Measurements from ENCODE around the gene KISS1. TPM values are rescaled to one million over a fixed set of nuclear protein-coding genes. Genes with fewer than 3 reads are reported as not detected.

Gene KISS1
- total RNA-seq, 6 donors from 2014 or later: 0.91 to 6.5 TPM; not detected in 4

GRCh38 chr1:204197068-204197467, 777 bp upstream of the KISS1 start:
- no peak for ATAC-seq (ENCODE audit: low FRiP score in 2 of 2)
- H3K36me3 ChIP-seq: no peaks in the 10 kb centered on the region
- no peaks in the 10 kb centered on the region for H3K4me1 ChIP-seq
- H3K27me3 ChIP-seq: no peaks in the 10 kb centered on the region
- no peaks in the 10 kb centered on the region for H3K9me3 ChIP-seq
- DNase-seq: no peak
- no peak for TF ChIP-seq EP300 (IDR thresholded peaks at IDR 0.05)
- no peak for TF ChIP-seq POLR2AphosphoS5 (IDR thresholded peaks at IDR 0.05)
- no peak overlapping the region for H3K27ac ChIP-seq
- WGBS, 2 donors: 59 to 81% methylated on average over 3 to 5 of the region's 5 CpGs
- H3K4me3 ChIP-seq: no peak overlapping the region

DNA sequence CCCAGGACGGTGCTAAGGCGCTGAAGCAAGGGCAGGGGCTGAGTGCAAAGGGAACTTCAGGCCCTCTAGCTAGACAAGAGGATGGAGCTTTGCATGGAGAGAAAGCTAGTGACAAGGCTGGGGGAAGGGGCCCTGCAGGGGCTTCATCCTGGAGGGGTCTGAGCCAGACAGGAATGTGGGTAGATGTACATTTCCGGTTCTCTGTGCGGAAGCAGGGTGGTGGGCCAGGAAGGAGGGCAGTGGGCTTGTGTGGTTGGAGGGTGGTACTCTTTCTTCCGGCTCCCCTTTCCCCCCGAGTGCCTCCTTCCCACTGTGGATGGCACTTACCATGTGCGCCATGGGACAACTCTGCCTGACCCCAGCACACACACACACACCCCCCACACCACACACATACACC, 1.5 kb downstream of the KISS1 start:
- TF ChIP-seq POLR2A (IDR thresholded peaks at IDR 0.05) (no peak), EP300 (IDR thresholded peaks at IDR 0.05) (no peak), POLR2AphosphoS5 (IDR thresholded peaks at IDR 0.05) (no peak)
- TF ChIP-seq, protein P1, sequence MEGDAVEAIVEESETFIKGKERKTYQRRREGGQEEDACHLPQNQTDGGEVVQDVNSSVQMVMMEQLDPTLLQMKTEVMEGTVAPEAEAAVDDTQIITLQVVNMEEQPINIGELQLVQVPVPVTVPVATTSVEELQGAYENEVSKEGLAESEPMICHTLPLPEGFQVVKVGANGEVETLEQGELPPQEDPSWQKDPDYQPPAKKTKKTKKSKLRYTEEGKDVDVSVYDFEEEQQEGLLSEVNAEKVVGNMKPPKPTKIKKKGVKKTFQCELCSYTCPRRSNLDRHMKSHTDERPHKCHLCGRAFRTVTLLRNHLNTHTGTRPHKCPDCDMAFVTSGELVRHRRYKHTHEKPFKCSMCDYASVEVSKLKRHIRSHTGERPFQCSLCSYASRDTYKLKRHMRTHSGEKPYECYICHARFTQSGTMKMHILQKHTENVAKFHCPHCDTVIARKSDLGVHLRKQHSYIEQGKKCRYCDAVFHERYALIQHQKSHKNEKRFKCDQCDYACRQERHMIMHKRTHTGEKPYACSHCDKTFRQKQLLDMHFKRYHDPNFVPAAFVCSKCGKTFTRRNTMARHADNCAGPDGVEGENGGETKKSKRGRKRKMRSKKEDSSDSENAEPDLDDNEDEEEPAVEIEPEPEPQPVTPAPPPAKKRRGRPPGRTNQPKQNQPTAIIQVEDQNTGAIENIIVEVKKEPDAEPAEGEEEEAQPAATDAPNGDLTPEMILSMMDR (IDR thresholded peaks at IDR 0.05): no peak
- Histone ChIP-seq H3K9me3 (no peaks in the 10 kb centered on the region), H3K4me1 (peaks cover 0 to 11% (median 3%) of the 10 kb centered on the region in 4 donors), H3K36me3 (no peaks in the 10 kb centered on the region), H3K4me3 (no peak overlapping the region), H3K27me3 (peaks cover 0 to 4% (median 0%) of the 10 kb centered on the region in 4 donors), H3K27ac (no peak overlapping the region)
- DNase-seq: no peak
- no peak for ATAC-seq (ENCODE audit: low FRiP score in 2 of 2)
- 37 to 55% methylated on average over 6 to 7 of the region's 7 CpGs for WGBS, 2 donors

- peaks cover 0 to 12% (median 3%) of the 10 kb centered on the region in 4 donors for H3K4me1 ChIP-seq
- no peak for TF ChIP-seq EP300 (IDR thresholded peaks at IDR 0.05)
- 74 to 100% methylated on average over 2 of the region's 2 CpGs for WGBS, 2 donors
- no peaks in the 10 kb centered on the region for H3K9me3 ChIP-seq
- H3K27ac ChIP-seq: no peak overlapping the region
- DNase-seq (no peak), ATAC-seq (ENCODE audit: low FRiP score in 2 of 2) (no peak)
- no peak overlapping the region for H3K4me3 ChIP-seq
- H3K36me3 ChIP-seq: no peaks in the 10 kb centered on the region
- peaks cover 0 to 6% (median 0%) of the 10 kb centered on the region in 4 donors for H3K27me3 ChIP-seq
Measured at GRCh38 chr1:204194080-204194479, 2.2 kb downstream of the KISS1 start.

DNA sequence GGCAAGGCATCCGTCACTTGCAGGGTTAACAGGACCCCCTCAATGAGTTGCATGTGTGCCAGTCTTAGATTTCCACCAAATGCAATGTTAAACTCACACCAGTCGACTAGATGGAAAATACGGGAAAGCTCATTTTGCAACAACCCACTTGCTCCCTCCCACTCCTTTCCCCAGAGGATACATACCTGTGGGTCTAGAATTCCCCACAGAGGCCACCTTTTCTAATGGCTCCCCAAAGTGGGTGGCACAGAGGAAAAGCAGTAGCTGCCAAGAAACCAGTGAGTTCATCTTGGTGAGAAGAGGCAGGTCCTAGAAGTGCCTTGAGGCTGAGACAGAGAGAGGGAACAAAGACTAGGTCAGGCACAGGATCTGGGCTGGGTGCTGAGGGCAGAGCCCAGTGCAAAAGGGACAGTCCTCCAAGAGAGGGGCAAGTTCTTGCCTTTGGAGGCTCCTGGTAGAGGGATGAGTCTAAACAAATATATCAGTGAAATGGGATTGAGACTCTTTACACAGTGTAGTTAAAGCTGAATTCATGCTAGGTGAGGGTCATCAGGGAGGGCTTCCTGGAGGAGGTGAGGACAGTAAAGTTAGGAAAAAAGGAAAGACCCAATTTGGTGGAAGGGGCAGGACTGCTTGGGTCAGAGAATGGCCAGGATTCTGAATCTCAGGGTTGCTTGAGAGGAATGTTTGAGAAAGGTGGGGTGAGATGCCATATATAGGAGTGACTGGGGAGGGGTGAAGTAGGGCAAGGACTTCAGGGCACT, 3.5 kb downstream of the KISS1 start:
- TF ChIP-seq, protein P1 (IDR thresholded peaks at IDR 0.05): no peak
- TF ChIP-seq EP300 (IDR thresholded peaks at IDR 0.05) (no peak), POLR2AphosphoS5 (IDR thresholded peaks at IDR 0.05) (no peak), POLR2A (IDR thresholded peaks at IDR 0.05) (no peak)
- no peaks in the 10 kb centered on the region for H3K9me3 ChIP-seq
- H3K36me3 ChIP-seq: no peaks in the 10 kb centered on the region
- WGBS, 2 donors: 63 to 69% methylated on average over 3 of the region's 3 CpGs
- H3K27ac ChIP-seq: no peak overlapping the region
- H3K27me3 ChIP-seq: peaks cover 0 to 6% (median 0%) of the 10 kb centered on the region in 4 donors
- no peak for ATAC-seq (ENCODE audit: low FRiP score in 2 of 2)
- no peak overlapping the region for H3K4me3 ChIP-seq
- DNase-seq: peak in 1 of 2 donors; percentile 24
- peaks cover 0 to 12% (median 3%) of the 10 kb centered on the region in 4 donors for H3K4me1 ChIP-seq

- no peaks in the 10 kb centered on the region for H3K36me3 ChIP-seq
- H3K4me1 ChIP-seq: peaks cover 0 to 12% (median 3%) of the 10 kb centered on the region in 4 donors
- H3K9me3 ChIP-seq: no peaks in the 10 kb centered on the region
- WGBS, 2 donors: 85 to 95% methylated on average over 2 of the region's 2 CpGs
- ATAC-seq (ENCODE audit: low FRiP score in 2 of 2): no peak
- H3K4me3 ChIP-seq: no peak overlapping the region
- TF ChIP-seq POLR2A (IDR thresholded peaks at IDR 0.05) (no peak), EP300 (IDR thresholded peaks at IDR 0.05) (no peak), POLR2AphosphoS5 (IDR thresholded peaks at IDR 0.05) (no peak)
- TF ChIP-seq, protein P1 (IDR thresholded peaks at IDR 0.05): no peak
- no peak overlapping the region for H3K27ac ChIP-seq
- no peak for DNase-seq
- peaks cover 0 to 6% (median under 1%) of the 10 kb centered on the region in 4 donors for H3K27me3 ChIP-seq
Measured at GRCh38 chr1:204192046-204192445, 4.2 kb downstream of the KISS1 start.
